Glomerular endothelial cell (primary cell): ENCODE measurements around the gene RUNX1. TPM values are rescaled to one million over a fixed set of nuclear protein-coding genes. Genes with fewer than 3 reads are reported as not detected.
"Not testable (repeated sequence)": the region's sequence is repeated elsewhere in the genome, so short reads cannot be mapped to it uniquely, and the experiment has no call there.

Experiments
- DNase-seq: peaks from one replicate; pipeline ENCODE4 v3.0.0-alpha.2; 2011; ENCODE audit warnings: low read depth, low spot score; ENCODE audit errors: extremely low read depth
- total RNA-seq: library from RNA; depleted of rRNA; stranded (reverse); fragments of >200 nt; gene quantifications from 2 replicates; pipeline ENCODE4 v1.2.3, GENCODE V29; 2015

The RUNX1 gene
- total RNA-seq, 1 donor from 2014 or later, result 11.6 TPM

GRCh38 chr21:34994766-34995631, 54.1 kb downstream of the RUNX1 start:
- no peak for DNase-seq

- not testable (repeated sequence) for DNase-seq
Observed at GRCh38 chr21:34993521-34993921, 55.6 kb downstream of the RUNX1 start.

GRCh38 chr21:34992736-34993398, 56.2 kb downstream of the RUNX1 start:
- DNase-seq, result no peak

- DNase-seq, result no peak
Observed at GRCh38 chr21:34992180-34992579, 56.9 kb downstream of the RUNX1 start.

GRCh38 chr21:34991366-34991957, 57.6 kb downstream of the RUNX1 start:
- DNase-seq, result no peak

- no peak for DNase-seq
Observed at GRCh38 chr21:34990842-34991241, 58.3 kb downstream of the RUNX1 start.

- DNase-seq, result no peak
Observed at GRCh38 chr21:34989337-34990151, 59.6 kb downstream of the RUNX1 start.

GRCh38 chr21:34988625-34989024, 60.5 kb downstream of the RUNX1 start:
- no peak for DNase-seq

- no peak for DNase-seq
Observed at GRCh38 chr21:34988139-34988538, 61.0 kb downstream of the RUNX1 start.

- no peak for DNase-seq
Observed at GRCh38 chr21:34987501-34988072, 61.5 kb downstream of the RUNX1 start.

GRCh38 chr21:34986561-34987500, 62.3 kb downstream of the RUNX1 start:
- DNase-seq, result no peak

- no peak for DNase-seq
Observed at GRCh38 chr21:34984356-34985058, 64.6 kb downstream of the RUNX1 start.

GRCh38 chr21:34983680-34984086, 65.4 kb downstream of the RUNX1 start:
- DNase-seq, result no peak

GRCh38 chr21:34981791-34982190, 67.3 kb downstream of the RUNX1 start:
- no peak for DNase-seq

GRCh38 chr21:34980423-34981115, 68.5 kb downstream of the RUNX1 start:
- DNase-seq, result no peak

GRCh38 chr21:34979383-34979782, 69.7 kb downstream of the RUNX1 start:
- no peak for DNase-seq

- DNase-seq, result no peak
Observed at GRCh38 chr21:34977333-34977732, 71.8 kb downstream of the RUNX1 start.
